Thoracic aorta (tissue), 2 donors: Measurements from ENCODE around the gene CAMK1D. TPM values are rescaled to one million over a fixed set of nuclear protein-coding genes. Genes with fewer than 3 reads are reported as not detected.

Experiments
- ATAC-seq: fragments of 150-250 bp; one replicate; pipeline ENCODE4 v1.8.0; 2017; ENCODE audit warnings: low read depth; ENCODE audit not compliant: insufficient number of reproducible peaks, low FRiP score
- DNase-seq: peaks from one replicate; pipeline ENCODE4 v3.0.0-alpha.2; 2020; ENCODE audit warnings: low spot score
- H3K27ac ChIP-seq, 2 donors: fragments of 200-600 bp; sonication (generic); 1 replicate in 1 of 2; 2 replicates in 1 of 2; pipeline ENCODE4 v1.5.1; 2016; ENCODE audit warnings: mild to moderate bottlenecking in 2 of 2, moderate library complexity in 2 of 2
- H3K27me3 ChIP-seq: fragments of 200-600 bp; sonication (generic); replicated peaks from 2 replicates; pipeline ENCODE4 v1.6.0; 2016; ENCODE audit warnings: mild to moderate bottlenecking; ENCODE audit not compliant: insufficient read depth
- H3K36me3 ChIP-seq: fragments of 200-600 bp; sonication (generic); one replicate; pipeline ENCODE4 v1.5.1; 2016
- H3K4me1 ChIP-seq, 2 donors: fragments of 200-600 bp; sonication (generic); 1 replicate in 1 of 2; 2 replicates in 1 of 2; pipeline versions ENCODE4 v1.5.1 to v1.6.0; 2016; ENCODE audit warnings: low read depth in 2 of 2, mild to moderate bottlenecking in 1 of 2; ENCODE audit not compliant: control insufficient read depth in 1 of 2
- H3K4me3 ChIP-seq: fragments of 200-600 bp; sonication (generic); 2 replicates; pipeline ENCODE4 v1.5.1; 2016; ENCODE audit warnings: mild to moderate bottlenecking
- H3K9me3 ChIP-seq: fragments of 200-600 bp; sonication (generic); 2 replicates; pipeline ENCODE4 v1.5.1; 2016
- CTCF ChIP-seq: fragments of 200-600 bp; sonication (generic); IDR thresholded peaks from one replicate; pipeline ENCODE4 v1.5.1; 2019; ENCODE audit warnings: antibody characterized with exemption
- total RNA-seq, 2 donors: library from RNA; depleted of rRNA; stranded (reverse); fragments of >200 nt; gene quantifications; one replicate each; pipeline versions ENCODE4 v1.1.0 to v1.2.3, GENCODE V29; 2016

Gene CAMK1D
- total RNA-seq, 2 donors from 2014 or later, result 8.7 to 11.2 TPM

- ATAC-seq (no peak), DNase-seq (no peak)
- Histone ChIP-seq H3K36me3 (no peaks in the 10 kb centered on the region), H3K27ac (no peak overlapping the region), H3K4me1 (peaks cover 0 to 7% of the 10 kb centered on the region in 2 donors), H3K27me3 (no peaks in the 10 kb centered on the region), H3K9me3 (no peaks in the 10 kb centered on the region), H3K4me3 (no peak overlapping the region)
- no peak for TF ChIP-seq CTCF
These were observed 431.6 kb downstream of the CAMK1D start for GRCh38 chr10:12780634-12781601.

- no peak for TF ChIP-seq CTCF
- Histone ChIP-seq H3K4me3 (no peak overlapping the region), H3K9me3 (no peaks in the 10 kb centered on the region), H3K27me3 (no peaks in the 10 kb centered on the region), H3K36me3 (no peaks in the 10 kb centered on the region), H3K27ac (no peak overlapping the region), H3K4me1 (peaks cover 0 to 7% of the 10 kb centered on the region in 2 donors)
- ATAC-seq (no peak), DNase-seq (no peak)
These were observed 432.6 kb downstream of the CAMK1D start for GRCh38 chr10:12781976-12782375.

- H3K4me1 ChIP-seq, result peaks cover 0 to 7% of the 10 kb centered on the region in 2 donors
- peak; percentile 60 for TF ChIP-seq CTCF
- H3K4me3 ChIP-seq, result no peak overlapping the region
- DNase-seq (no peak), ATAC-seq (no peak)
- H3K27me3 ChIP-seq, result no peaks in the 10 kb centered on the region
- H3K27ac ChIP-seq, result no peak overlapping the region
- no peaks in the 10 kb centered on the region for H3K36me3 ChIP-seq
- H3K9me3 ChIP-seq, result no peaks in the 10 kb centered on the region
These were observed 433.2 kb downstream of the CAMK1D start for GRCh38 chr10:12782537-12782936.

GRCh38 chr10:12783293-12783692 is 433.9 kb downstream of the CAMK1D start:
- Histone ChIP-seq H3K4me1 (peaks cover 0 to 7% of the 10 kb centered on the region in 2 donors), H3K27ac (no peak overlapping the region), H3K36me3 (no peaks in the 10 kb centered on the region), H3K9me3 (no peaks in the 10 kb centered on the region), H3K4me3 (no peak overlapping the region), H3K27me3 (no peaks in the 10 kb centered on the region)
- no peak for DNase-seq
- no peak for TF ChIP-seq CTCF
- no peak for ATAC-seq

- Histone ChIP-seq H3K9me3 (no peaks in the 10 kb centered on the region), H3K4me3 (no peak overlapping the region), H3K27me3 (no peaks in the 10 kb centered on the region), H3K4me1 (peaks cover 0 to 7% of the 10 kb centered on the region in 2 donors), H3K27ac (no peak overlapping the region), H3K36me3 (no peaks in the 10 kb centered on the region)
- DNase-seq (no peak), ATAC-seq (no peak)
- TF ChIP-seq CTCF, result no peak
These were observed 435.3 kb downstream of the CAMK1D start for GRCh38 chr10:12784646-12785045.
